Retinal pigment epithelial cell (primary cell): ENCODE data around the gene PDK3.

ENCODE experiments used
- DNase-seq: peaks from one replicate; pipeline ENCODE4 v3.0.0-alpha.2; 2010; ENCODE audit warnings: low read depth
- H3K4me3 ChIP-seq: 2 replicates; pipeline ENCODE4 v1.5.1; 2011; ENCODE audit warnings: mild to moderate bottlenecking, low read length, control low read depth, moderate library complexity
- TF ChIP-seq, protein P1 (sequence below): conservative IDR thresholded peaks from 2 replicates; pipeline ENCODE4 v1.5.1; 2011; ENCODE audit warnings: low read depth, low read length, control low read depth, inconsistent platforms

PDK3 gene

DNA sequence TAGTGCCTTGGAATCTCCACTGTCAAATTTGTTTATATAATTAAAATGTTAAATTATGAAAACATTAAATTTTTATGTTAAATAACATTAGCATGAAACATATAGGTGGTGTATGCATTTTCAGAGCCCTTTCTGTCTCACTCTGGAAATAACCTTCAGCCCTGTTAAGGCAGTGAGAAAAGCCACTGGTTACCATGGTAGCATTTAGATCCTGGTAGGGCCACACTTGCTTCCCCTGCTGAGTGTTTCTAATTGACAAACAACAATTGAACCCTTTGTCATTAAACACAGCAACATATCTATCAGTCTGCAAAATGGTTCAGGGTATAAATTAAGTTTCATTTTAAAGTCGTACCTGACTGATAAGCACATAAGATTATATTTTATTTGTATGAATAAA, 63.5 kb downstream of the PDK3 start:
- TF ChIP-seq, protein P1, sequence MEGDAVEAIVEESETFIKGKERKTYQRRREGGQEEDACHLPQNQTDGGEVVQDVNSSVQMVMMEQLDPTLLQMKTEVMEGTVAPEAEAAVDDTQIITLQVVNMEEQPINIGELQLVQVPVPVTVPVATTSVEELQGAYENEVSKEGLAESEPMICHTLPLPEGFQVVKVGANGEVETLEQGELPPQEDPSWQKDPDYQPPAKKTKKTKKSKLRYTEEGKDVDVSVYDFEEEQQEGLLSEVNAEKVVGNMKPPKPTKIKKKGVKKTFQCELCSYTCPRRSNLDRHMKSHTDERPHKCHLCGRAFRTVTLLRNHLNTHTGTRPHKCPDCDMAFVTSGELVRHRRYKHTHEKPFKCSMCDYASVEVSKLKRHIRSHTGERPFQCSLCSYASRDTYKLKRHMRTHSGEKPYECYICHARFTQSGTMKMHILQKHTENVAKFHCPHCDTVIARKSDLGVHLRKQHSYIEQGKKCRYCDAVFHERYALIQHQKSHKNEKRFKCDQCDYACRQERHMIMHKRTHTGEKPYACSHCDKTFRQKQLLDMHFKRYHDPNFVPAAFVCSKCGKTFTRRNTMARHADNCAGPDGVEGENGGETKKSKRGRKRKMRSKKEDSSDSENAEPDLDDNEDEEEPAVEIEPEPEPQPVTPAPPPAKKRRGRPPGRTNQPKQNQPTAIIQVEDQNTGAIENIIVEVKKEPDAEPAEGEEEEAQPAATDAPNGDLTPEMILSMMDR = no peak
- no peak for DNase-seq
- H3K4me3 ChIP-seq = no peak overlapping the region

DNA sequence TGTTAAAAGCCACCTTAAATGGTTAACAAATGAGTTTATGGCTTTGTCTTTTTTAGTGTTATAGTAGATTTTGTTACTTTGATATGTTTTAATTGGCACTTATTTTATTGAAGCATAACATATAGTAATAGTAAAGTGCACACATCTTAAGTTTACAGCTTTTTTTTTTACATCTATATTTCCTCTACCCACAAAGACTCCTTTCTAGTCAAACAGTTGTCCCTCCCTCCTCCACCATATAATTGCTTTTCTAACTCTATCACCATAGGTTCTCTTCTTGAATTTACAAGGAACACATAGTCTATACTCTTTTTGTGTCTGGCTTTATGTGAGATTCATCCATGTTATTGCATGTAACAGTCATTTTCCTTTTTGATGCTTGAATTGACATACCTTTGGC, 71.5 kb downstream of the PDK3 start:
- TF ChIP-seq, protein P1 = no peak
- no peak overlapping the region for H3K4me3 ChIP-seq
- no peak for DNase-seq

DNA sequence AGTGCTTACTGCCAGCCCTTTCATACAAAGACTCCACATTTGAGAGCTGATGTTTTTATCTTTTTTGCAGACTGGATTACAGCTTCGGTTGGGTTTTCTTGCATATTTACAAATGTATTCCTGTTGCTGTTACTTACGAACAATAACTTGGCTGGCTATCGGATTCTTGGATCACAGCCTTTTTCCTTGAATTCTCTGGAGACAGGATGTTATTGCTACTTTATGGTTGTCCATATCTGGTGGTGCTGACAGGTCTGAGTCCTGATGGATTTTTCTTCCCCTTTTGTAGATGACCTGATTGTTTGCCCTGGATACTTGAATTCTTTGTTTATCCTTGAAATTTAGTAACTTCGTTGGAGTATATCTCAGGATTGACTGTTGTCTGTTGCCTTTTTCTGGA, 77.7 kb downstream of the PDK3 start:
- DNase-seq = no peak
- TF ChIP-seq, protein P1 = no peak

DNA sequence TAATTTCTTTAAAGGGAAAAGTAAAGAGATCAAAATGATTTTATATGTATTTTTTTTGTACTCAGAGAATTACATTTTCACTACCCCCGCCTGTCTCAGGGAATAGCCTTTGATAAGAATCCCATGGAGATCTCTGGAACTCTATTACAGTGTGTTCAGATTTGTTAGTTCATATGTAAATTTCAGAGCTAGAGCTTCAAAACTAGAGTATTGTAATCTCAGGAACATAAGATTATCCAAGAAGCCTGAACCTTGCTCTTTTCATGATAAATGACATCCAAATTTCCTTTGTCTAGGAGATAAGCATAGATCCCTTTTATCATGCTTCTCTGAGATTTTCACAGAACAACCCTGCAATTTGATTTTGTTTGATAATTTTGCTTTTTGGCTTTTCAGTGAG, 82.9 kb downstream of the PDK3 start:
- H3K4me3 ChIP-seq = no peak overlapping the region
- TF ChIP-seq, protein P1 = no peak
- DNase-seq = no peak

More for the DNA sequence above, 77.7 kb downstream of the PDK3 start:
- no peak overlapping the region for H3K4me3 ChIP-seq

DNA sequence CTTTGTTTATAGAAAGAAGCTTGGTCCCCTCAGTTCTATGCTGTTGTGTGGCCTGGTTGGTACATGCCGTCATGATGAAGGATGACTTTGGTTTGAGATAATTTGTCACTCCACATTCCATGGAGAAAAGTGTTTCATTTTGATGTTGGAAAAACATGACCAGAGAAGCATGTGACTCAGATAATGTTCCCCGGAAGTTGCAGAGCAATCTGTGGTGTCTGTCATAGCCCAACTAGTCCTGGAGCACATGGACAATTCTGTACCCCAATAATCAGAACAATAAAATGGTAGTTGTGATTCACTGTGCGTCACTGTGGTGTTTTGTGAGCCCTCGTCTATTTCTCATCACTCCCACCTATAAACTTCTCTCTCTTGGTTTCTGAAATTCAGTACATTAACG, 85.1 kb downstream of the PDK3 start:
- no peak overlapping the region for H3K4me3 ChIP-seq
- TF ChIP-seq, protein P1 = no peak
- DNase-seq = no peak

DNA sequence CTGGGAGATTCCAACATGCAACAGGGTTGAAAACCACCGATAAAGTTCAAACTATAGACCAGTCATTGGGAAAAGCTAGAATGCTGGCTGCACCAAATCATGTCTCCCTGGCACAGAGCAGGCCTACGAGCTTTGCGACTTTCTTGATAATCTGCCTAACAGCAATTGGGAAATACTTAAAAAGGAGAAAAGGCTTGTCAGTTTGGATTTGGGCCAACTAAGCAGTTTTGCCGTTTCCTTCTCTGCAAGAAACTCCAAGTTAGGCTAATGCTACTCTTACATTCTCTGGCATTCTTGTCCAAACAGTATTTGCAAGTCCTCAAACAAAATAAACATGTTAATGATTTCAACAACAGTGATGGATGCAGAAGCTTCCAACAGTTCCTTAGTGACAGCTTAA, 87.9 kb downstream of the PDK3 start:
- no peak for DNase-seq
- H3K4me3 ChIP-seq = no peak overlapping the region
- TF ChIP-seq, protein P1 = no peak

DNA sequence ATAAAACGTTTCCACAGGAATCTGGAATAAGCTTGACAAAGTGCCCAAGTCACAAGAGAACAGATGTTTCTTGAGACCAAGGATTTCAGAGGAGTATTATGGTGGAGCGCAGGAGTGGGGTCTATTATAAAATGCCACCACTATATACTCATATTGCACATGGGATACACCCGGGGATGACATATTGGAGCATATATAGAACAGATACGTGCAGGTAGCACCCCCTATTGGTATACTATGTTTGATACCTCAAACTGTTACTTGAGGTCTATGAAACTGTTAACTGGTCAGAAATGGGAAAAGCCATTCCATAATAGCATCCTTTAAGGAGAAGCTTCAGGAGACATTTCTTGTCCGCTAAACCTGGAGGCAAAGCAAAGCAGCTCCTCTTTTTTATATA, 96.0 kb downstream of the PDK3 start:
- no peak for DNase-seq
- no peak overlapping the region for H3K4me3 ChIP-seq

More for the DNA sequence above, 96.0 kb downstream of the PDK3 start:
- TF ChIP-seq, protein P1 = peak; percentile 18
